Upper lobe of left lung (tissue), 4 donors: Measurements from ENCODE around the gene MYO1F.

Experiments used
- EP300 ChIP-seq, 4 donors: sonication (generic); formaldehyde crosslinking; IDR thresholded peaks; one replicate each; pipeline ENCODE4 v1.5.1; 2017; ENCODE audit warnings: antibody characterized with exemption in 4 of 4, control low read depth in 2 of 4
- POLR2A ChIP-seq, 4 donors: fragments of 450-650 bp; IDR thresholded peaks; one replicate each; pipeline ENCODE4 v1.5.1; 2016 to 2017; ENCODE audit warnings: antibody characterized with exemption in 4 of 4, mild to moderate bottlenecking in 2 of 4
- POLR2AphosphoS5 ChIP-seq, 2 donors: sonication (generic); formaldehyde crosslinking; IDR thresholded peaks; one replicate each; pipeline ENCODE4 v1.5.1; 2017; ENCODE audit warnings: antibody characterized with exemption in 2 of 2
- TF ChIP-seq, protein P1 (sequence below), 6 experiments: fragments of 450-650 bp in 4 of 6; fragments of 200-600 bp in 2 of 6; sonication (generic) in 2 of 6; IDR thresholded peaks; one replicate each; pipeline ENCODE4 v1.5.1; 2016 to 2019; ENCODE audit warnings: antibody characterized with exemption in 6 of 6

DNA sequence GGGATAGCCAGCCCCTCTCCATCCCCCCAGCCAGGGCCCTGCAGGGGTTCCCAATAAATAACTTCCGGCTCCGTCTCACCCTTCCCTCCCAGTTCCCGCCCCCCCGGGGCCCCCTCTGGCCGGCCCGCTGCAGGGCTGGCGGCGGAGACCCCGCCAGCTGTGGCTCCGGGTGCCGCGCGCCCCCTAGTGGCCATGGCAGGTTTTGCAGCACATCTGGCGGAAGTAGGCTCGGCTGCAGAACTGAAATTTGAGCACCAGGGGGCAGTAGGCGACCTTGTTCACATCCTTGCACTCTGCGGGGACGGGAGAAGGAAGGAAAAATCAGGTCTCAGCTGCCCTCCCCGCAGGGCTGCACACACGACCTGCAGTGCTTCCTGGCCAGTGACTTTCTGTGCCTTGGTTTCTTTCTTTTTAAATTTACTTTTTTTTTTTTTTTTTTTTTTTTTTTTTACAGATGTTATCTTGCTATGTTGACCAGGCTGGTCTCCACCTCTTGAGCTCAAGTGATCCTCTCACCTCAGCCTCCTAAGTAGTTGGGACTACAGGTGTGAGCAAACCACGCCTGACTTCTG lies 3.6 kb upstream of the MYO1F start:
- no peak for TF ChIP-seq POLR2A (IDR thresholded peaks at IDR 0.05)
- TF ChIP-seq, protein P1, sequence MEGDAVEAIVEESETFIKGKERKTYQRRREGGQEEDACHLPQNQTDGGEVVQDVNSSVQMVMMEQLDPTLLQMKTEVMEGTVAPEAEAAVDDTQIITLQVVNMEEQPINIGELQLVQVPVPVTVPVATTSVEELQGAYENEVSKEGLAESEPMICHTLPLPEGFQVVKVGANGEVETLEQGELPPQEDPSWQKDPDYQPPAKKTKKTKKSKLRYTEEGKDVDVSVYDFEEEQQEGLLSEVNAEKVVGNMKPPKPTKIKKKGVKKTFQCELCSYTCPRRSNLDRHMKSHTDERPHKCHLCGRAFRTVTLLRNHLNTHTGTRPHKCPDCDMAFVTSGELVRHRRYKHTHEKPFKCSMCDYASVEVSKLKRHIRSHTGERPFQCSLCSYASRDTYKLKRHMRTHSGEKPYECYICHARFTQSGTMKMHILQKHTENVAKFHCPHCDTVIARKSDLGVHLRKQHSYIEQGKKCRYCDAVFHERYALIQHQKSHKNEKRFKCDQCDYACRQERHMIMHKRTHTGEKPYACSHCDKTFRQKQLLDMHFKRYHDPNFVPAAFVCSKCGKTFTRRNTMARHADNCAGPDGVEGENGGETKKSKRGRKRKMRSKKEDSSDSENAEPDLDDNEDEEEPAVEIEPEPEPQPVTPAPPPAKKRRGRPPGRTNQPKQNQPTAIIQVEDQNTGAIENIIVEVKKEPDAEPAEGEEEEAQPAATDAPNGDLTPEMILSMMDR (IDR thresholded peaks at IDR 0.05): peak; percentile 99 to 100 (median 99)
- no peak for TF ChIP-seq EP300 (IDR thresholded peaks at IDR 0.05)
- peak in 1 of 2 donors; percentile 45 for TF ChIP-seq POLR2AphosphoS5 (IDR thresholded peaks at IDR 0.05)
